Activated gamma-delta T cell (primary cell): Measurements from ENCODE around the gene KMT2E.
A peak's percentile ranks its signal among the peaks of the same experiment; 100 is the strongest.
"Not testable (repeated sequence)": the region's sequence is repeated elsewhere in the genome, so short reads cannot be mapped to it uniquely, and the experiment has no call there.

Experiments
- DNase-seq: peaks from one replicate; lab custom pipeline; 2025; lab: John Stamatoyannopoulos, UW

KMT2E gene

DNA sequence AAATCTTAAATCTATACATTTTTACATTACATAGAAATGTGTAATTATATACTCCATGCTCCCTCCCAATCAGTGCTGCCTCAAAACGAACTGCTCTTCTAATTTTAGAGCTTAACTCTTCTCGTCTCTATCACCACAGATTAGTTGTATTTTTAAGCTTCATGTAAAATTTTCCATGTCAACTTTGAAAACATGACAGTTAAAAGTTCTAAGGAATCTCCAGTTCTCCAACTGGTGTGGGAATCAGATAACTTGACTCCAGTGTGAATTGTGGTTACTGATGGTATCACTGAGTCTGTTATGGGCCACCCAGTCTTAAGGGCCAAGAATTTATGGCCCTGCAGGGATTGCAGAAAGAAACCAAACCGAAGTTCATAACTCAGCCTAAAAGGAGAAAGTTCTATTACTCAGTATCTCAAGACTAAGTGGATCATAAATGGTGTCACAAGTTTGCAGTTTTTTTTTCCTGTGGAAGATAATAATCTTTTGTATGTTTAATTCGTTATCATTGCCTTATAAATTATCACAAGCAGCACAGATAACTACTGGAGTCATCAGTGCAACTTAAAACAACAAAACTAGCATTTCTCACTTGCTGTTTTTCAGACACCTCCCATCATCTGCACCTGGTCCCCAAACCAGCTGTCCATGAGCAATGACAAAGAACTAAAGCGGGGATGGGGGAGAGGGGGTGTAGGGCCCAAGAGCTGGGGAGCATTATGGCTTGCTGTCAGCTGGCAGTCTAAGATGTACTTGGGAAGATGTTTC is 31.5 kb upstream of the KMT2E start:
- DNase-seq, result no peak

- DNase-seq, result no peak
Observed at GRCh38 chr7:104983076-104983577, 30.9 kb upstream of the KMT2E start.

- DNase-seq, result peak; percentile 71
Observed at GRCh38 chr7:104983578-104984539, 30.1 kb upstream of the KMT2E start.

- DNase-seq, result no peak
Observed at GRCh38 chr7:104984585-104985258, 29.3 kb upstream of the KMT2E start.

DNA sequence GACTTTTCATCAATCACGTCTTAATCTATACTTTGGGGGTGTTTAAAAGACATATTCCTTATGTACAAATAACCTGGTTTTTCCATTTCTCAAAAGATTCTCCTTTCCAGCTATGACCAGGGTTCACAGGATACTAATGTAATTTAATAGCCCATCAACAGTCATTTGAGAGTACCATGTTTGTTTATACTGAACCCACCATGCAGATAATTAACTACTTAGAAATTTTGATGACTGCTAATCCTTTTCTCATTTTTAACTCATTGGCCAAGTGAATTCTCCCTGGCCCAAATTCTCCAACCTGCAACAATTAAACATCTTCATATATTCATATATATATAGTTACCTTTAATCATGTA is 28.8 kb upstream of the KMT2E start:
- DNase-seq, result no peak

- DNase-seq, result no peak
Observed at GRCh38 chr7:104986628-104987259, 27.3 kb upstream of the KMT2E start.

DNA sequence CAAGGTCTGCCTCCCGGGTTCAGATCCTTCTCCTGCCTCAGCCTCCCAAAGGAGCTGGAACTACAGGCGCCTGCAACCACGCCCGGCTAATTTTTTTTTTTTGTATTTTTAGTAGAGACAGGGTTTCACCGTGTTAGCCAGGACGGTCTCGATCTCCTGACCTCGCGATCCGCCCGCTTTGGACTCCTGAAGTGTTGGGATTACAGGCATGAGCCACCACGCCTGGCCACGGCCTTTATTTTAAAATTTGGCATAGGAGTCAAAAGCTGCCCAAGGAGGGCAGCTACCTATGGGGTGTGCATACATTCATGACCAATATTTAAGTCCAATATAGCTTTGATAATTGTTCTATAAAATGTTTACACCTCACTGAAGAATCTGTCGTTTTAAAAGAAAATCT is 26.6 kb upstream of the KMT2E start:
- DNase-seq, result not testable (repeated sequence)

DNA sequence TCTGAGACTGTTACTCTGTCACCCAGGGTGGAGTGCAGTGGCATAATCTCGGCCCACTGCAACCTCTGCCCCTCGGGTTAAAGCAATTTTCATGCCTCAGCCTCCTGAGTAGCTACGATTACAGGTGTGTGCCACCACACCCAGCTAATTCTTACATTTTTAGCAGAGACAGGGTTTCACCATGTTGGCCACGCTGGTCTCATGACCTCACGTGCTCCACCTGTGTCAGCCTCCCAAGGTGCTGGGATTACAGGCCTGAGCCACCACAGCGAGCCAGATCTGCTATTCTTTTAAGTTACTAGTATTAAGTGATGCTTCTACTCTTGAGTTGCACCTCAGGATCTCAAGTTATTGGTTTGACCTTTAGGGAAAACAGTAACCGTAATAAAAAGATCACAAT is 23.0 kb upstream of the KMT2E start:
- DNase-seq, result no peak

DNA sequence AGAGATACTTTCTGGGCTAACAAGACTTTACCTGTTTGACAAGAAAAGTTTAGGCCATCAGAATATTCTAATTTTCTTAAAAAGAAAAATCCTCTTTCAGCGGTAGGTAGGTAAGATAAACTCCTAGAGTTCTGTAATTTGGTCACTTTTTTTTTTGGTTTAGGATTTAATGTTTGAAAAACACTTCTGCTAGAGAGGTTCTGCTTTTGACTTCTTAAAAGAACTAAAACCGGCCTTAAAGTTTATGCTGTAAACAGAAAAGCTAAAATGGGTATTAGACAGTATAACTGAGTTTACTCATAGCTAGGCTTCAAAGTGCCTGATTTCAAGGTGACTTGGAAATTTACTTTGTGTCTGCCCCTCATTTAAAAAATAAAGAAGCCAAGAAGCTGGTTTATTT is 21.7 kb upstream of the KMT2E start:
- no peak for DNase-seq

DNA sequence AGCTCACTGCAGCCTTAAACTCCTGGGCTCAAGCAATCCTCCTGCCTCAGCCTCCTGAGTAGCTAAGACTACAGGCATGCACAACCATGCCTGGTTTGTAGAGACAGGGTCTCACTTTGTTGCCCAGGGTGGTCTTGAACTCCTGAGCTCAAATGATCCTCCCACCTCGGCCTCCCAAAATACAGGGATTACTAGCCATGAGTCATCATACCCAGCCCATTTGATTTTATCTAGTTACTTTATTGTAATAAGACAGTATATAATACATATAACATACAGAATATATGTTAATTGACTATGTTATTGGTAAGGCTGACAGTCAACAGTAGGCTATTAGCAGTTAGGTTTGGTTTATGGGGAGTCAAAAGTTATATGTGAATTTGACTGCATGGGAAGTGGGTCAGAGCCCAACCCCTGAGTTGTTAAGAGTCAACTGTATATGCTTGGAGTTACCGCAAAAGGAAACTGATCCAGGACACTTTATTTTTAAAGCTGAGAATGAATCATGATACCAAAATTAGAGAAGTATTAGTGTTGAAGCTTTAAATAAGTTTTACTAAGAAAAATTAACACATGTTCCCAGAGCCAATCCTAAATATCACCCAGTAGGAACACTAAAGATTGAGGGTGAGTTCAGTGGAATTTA is 20.7 kb upstream of the KMT2E start:
- DNase-seq, result no peak

- DNase-seq, result no peak
Observed at GRCh38 chr7:104998040-104998752, 15.8 kb upstream of the KMT2E start.

DNA sequence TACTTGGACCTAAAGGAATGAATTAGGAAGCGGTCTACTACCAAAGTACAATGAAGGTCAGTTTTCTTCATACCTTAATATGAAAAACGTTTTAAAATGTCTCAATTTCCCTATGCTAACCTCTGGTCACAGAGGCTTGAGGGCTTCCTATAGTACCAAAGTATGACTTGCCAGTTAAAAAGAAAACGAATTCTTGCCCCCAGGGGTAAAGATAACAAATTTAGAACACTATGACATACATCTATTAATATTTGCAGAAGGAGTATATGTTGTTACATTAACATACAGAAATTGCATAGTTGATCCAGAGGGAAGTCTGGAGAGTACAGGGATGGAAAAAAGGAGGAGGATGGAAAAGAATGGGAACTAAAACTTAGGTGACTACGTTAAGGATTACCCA is 13.8 kb upstream of the KMT2E start:
- DNase-seq, result no peak

- DNase-seq, result no peak
Observed at GRCh38 chr7:105000927-105001336, 13.1 kb upstream of the KMT2E start.

DNA sequence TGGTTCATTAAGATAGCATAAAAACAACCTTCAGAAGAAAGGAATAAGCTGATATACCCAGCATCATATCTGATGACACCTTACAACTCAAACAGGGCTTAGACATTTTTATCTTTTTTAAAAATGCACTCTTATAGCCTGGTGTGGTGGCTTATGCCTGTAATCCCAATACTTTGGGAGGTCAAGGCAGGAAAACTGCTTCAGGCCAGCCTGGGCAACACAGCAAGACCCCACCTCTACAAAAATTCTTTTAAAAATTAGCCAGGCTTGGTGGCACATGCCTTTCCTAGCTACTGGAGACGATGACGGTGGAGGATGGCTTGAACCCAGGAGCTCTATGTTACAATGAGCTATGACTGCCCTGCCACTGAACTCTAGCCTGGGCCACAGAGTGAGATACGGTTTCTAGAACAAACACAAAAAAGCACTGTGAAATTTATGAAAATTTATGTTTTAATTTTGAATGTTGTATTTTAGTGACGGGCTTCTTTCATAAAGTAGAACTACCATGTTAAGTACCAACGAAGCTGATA is 12.3 kb upstream of the KMT2E start:
- DNase-seq, result no peak

DNA sequence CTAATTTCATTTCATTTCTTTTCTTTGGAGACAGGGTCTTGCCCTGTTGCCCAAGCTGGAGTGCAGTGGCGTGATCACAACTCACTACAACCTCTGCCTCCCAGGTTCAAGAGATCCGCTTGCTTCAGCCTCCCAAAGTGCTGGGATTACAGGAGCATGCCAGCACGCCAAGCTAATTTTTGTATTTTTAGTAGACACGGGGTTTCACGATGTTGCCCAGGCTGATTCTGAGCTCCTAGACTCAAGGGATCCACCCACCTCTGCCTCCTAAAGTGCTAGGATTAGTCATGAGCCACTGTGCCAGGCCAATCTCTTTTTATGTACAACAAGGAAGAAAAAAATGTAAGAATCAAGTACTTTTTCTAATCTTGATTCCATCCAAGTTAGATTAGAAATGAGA is 10.7 kb upstream of the KMT2E start:
- no peak for DNase-seq

GRCh38 chr7:105003872-105004510 is 10.0 kb upstream of the KMT2E start:
- DNase-seq, result no peak

DNA sequence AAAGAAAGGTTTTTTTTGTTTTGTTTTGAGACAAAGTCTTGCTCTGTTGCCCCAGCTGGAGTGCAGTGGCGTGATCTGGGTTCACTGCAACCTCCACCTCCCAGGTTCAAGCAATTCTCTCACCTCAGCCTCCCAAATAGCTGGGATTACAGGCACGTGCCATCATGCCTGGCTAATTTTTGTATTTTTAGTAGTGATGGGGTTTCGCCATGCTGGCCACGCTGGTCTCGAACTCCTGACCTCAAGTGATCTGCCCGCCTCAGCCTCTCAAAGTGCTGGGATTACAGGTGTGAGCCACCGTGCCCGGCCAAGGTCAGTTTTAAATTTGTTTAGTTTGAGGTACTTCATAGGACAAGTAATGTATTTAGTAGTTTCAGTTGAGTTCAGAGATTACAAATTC is 9.0 kb upstream of the KMT2E start:
- not testable (repeated sequence) for DNase-seq

DNA sequence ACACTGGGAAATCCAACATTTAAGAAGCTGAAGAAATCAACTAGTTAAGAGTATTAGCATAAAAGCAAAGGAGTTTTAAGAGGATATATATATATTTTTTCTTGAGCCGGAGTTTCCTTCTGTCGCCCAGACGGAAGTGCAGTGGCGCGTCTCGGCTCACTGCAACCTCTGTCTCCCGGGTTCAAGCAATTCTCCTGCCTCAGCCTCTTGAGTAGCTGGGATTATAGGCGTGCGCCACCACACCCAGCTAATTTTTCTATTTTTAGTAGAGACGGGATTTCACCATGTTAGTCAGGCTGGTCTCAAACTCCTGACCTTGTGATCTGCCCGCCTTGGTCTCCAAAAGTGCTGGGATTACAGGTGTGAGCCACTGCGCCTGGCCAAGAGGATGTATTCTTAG is 8.5 kb upstream of the KMT2E start:
- DNase-seq, result not testable (repeated sequence)

GRCh38 chr7:105006367-105007136 is 7.5 kb upstream of the KMT2E start:
- DNase-seq, result no peak
